GM12878 (cell line): ENCODE results near the gene PPT2. TPM values are rescaled to one million over a fixed set of nuclear protein-coding genes. Genes with fewer than 3 reads are reported as not detected.

Source experiments
- NFIC ChIP-seq: IDR thresholded peaks from 2 replicates; pipeline ENCODE4 v1.6.1; 2012; ENCODE audit warnings: low read depth, mild to moderate bottlenecking, inconsistent platforms, low read length, moderate library complexity
- SMAD1 ChIP-seq: fragments of 450-650 bp; IDR thresholded peaks from 2 replicates; pipeline ENCODE4 v1.6.1; 2018; ENCODE audit warnings: mild to moderate bottlenecking, low read depth; ENCODE audit not compliant: partially characterized antibody
- ZNF24 ChIP-seq: fragments of 450-650 bp; IDR thresholded peaks from 2 replicates; pipeline ENCODE4 v1.6.1; 2017; ENCODE audit warnings: antibody characterized with exemption, mild to moderate bottlenecking
- microRNA-seq: library from miRNA; unstranded; fragments of <30 nt; microRNA quantifications from one replicate; pipeline ENCODE4, GENCODE V29; 2018
- polyA plus RNA-seq, 11 experiments: library from polyadenylated mRNA; depleted of rRNA in 4 of 11; unstranded in 6 of 11; stranded (reverse) in 5 of 11; fragments of >200 nt; fragmentation: Nextera tagmentation in 4 of 11; fragmentation: Illumina TruSeq in 1 of 11; extraction: Ambion mirVana in 4 of 11; extraction: Trizol in 1 of 11; gene quantifications; 1 replicate in 1 of 11; 2 replicates in 10 of 11; pipeline versions ENCODE4 v1.2.1 to v1.2.3, GENCODE V29; 2011 to 2016; ENCODE audit warnings: inconsistent platforms in 2 of 11, missing spikeins in 2 of 11, low read depth in 1 of 11
- small RNA-seq: library from RNA; depleted of rRNA; stranded (forward); fragments of <200 nt; gene quantifications from one replicate; pipeline ENCODE3, GENCODE V24; 2014
- total RNA-seq, 4 experiments: library from RNA; depleted of rRNA in 3 of 4; stranded (reverse); fragments of >200 nt in 3 of 4; fragmentation: Illumina TruSeq in 1 of 4; extraction: Trizol in 1 of 4; gene quantifications; 2 replicates each; pipeline versions ENCODE4 v1.2.1 to v1.2.3, GENCODE V29; 2013 to 2021

PPT2 gene
- total and polyA plus RNA-seq, 10 of the 15 experiments (the other 5 are each of a cell fraction or from before 2014, with no cell fraction given): 1.3 to 25.5 (median 5.5) TPM

DNA sequence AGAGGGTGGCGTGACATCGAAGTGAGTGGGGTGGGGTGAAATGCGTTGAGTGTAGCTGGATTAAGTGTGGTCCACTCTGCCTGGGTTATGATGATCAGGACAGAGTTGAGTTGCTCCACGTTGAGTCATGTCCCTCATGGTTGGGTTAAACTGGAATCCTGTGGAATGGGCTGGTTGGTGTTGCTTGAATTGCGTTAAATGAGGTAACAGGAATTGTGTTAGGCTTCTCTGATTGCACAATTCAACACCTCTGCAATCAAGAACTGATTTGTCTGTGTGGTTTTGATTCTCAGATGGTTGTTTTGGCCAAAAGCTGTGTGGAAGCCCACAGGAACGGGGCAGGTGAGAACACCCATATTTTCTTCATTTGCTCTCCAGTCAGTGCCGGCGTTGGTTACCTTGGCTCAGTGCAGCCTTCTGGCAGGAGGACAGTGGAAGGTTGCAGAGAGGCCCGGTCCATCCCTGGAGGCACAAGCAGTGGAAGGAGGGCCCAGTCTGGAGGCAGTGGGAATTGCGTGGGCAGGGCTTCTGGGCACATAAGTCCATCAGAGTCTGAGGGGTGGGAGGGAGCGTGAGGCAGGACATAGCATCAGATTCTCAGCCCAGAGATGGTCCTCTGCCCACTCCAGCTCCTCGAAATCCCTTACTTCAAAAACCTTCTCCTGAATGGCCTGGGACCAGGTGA is 58.3 kb downstream of the PPT2 start (continued):
- TF ChIP-seq NFIC (no peak), ZNF24 (no peak), SMAD1 (no peak)
- TF ChIP-seq, all 136 proteins: peak for 0

Small RNAs within 50 kb of the gene (microRNA-seq; reads per million reads assigned to microRNA genes)
- 0.56 reads per million for gene MIR6721
- gene MIR6833: not detected

Small RNAs within 50 kb of the gene (small RNA-seq; reads per million reads assigned to genes)
- not detected for gene AL662884.1
- not detected for gene MIR6833

Other genes with a start within 250 kb of the PPT2 start
Only the 7 nearest of the 20 such genes appear.
- gene ATF6B, start 25.9 kb upstream of the PPT2 start, total RNA-seq (2014; rRNA removed): 10.8 and 14.1 TPM in 2 replicates
- gene ATF6B, start 25.9 kb upstream of the PPT2 start, total RNA-seq (2014; rRNA removed; fragmentation: Illumina TruSeq; extraction: Trizol): 21.7 and 24.4 TPM in 2 replicates
- 80.1 and 83.9 TPM in 2 replicates for gene ATF6B, start 25.9 kb upstream of the PPT2 start, total RNA-seq (2021)
- 19.4 and 57.2 TPM in 2 replicates for gene ATF6B, start 25.9 kb upstream of the PPT2 start, polyA plus RNA-seq (2011; rRNA removed)
- gene ATF6B, start 25.9 kb upstream of the PPT2 start, polyA plus RNA-seq (2014; fragmentation: Illumina TruSeq; extraction: Trizol): 40.0 and 76.3 TPM in 2 replicates
- 10 to 100 TPM; 13.6 to 16.0 TPM for gene ATF6B, start 25.9 kb upstream of the PPT2 start, polyA plus RNA-seq (2014; fragmentation: Nextera tagmentation; extraction: Ambion mirVana)
- 75.1 and 83.0 TPM in 2 replicates for gene ATF6B, start 25.9 kb upstream of the PPT2 start, polyA plus RNA-seq (2014; rRNA removed)
- gene ATF6B, start 25.9 kb upstream of the PPT2 start, polyA plus RNA-seq (2016; fragmentation: Nextera tagmentation; extraction: Ambion mirVana): 10 to 100 TPM; 42.5 to 45.5 TPM
- gene FKBPL, start 23.9 kb upstream of the PPT2 start, total RNA-seq (2014; rRNA removed): 4.2 and 5.1 TPM in 2 replicates
- gene FKBPL, start 23.9 kb upstream of the PPT2 start, total RNA-seq (2014; rRNA removed; fragmentation: Illumina TruSeq; extraction: Trizol): 6.0 and 6.3 TPM in 2 replicates
- 6.0 and 6.5 TPM in 2 replicates for gene FKBPL, start 23.9 kb upstream of the PPT2 start, total RNA-seq (2021)
- gene FKBPL, start 23.9 kb upstream of the PPT2 start, polyA plus RNA-seq (2011; rRNA removed): 2.8 and 4.2 TPM in 2 replicates
- 3.7 and 6.1 TPM in 2 replicates for gene FKBPL, start 23.9 kb upstream of the PPT2 start, polyA plus RNA-seq (2014; fragmentation: Illumina TruSeq; extraction: Trizol)
- gene FKBPL, start 23.9 kb upstream of the PPT2 start, polyA plus RNA-seq (2014; fragmentation: Nextera tagmentation; extraction: Ambion mirVana): 1 to 10 TPM; 2.7 to 7.4 TPM
- 6.3 and 6.5 TPM in 2 replicates for gene FKBPL, start 23.9 kb upstream of the PPT2 start, polyA plus RNA-seq (2014; rRNA removed)
- 1 to 10 TPM; 7.1 to 9.3 TPM for gene FKBPL, start 23.9 kb upstream of the PPT2 start, polyA plus RNA-seq (2016; fragmentation: Nextera tagmentation; extraction: Ambion mirVana)
- gene PRRT1, start 2.2 kb upstream of the PPT2 start, total RNA-seq (2014; rRNA removed): 0.11 TPM in 1 of 2 replicates, not detected in the other
- gene PRRT1, start 2.2 kb upstream of the PPT2 start, total RNA-seq (2014; rRNA removed; fragmentation: Illumina TruSeq; extraction: Trizol): not detected in 2 replicates
- 0.15 TPM in 1 of 2 replicates, not detected in the other for gene PRRT1, start 2.2 kb upstream of the PPT2 start, total RNA-seq (2021)
- 0.04 and 0.08 TPM in 2 replicates for gene PRRT1, start 2.2 kb upstream of the PPT2 start, polyA plus RNA-seq (2011; rRNA removed)
- 0.04 TPM in 1 of 2 replicates, not detected in the other for gene PRRT1, start 2.2 kb upstream of the PPT2 start, polyA plus RNA-seq (2014; fragmentation: Illumina TruSeq; extraction: Trizol)
- gene PRRT1, start 2.2 kb upstream of the PPT2 start, polyA plus RNA-seq (2014; fragmentation: Nextera tagmentation; extraction: Ambion mirVana): not detected
- 0.13 TPM in 1 of 2 replicates, not detected in the other for gene PRRT1, start 2.2 kb upstream of the PPT2 start, polyA plus RNA-seq (2014; rRNA removed)
- not detected for gene PRRT1, start 2.2 kb upstream of the PPT2 start, polyA plus RNA-seq (2016; fragmentation: Nextera tagmentation; extraction: Ambion mirVana)
- 0.90 and 2.7 TPM in 2 replicates for gene EGFL8, start 10.5 kb downstream of the PPT2 start, total RNA-seq (2014; rRNA removed)
- gene EGFL8, start 10.5 kb downstream of the PPT2 start, total RNA-seq (2014; rRNA removed; fragmentation: Illumina TruSeq; extraction: Trizol): 0.60 and 1.9 TPM in 2 replicates
- gene EGFL8, start 10.5 kb downstream of the PPT2 start, total RNA-seq (2021): 2.6 and 3.0 TPM in 2 replicates
- gene EGFL8, start 10.5 kb downstream of the PPT2 start, polyA plus RNA-seq (2011; rRNA removed): 1.8 and 2.2 TPM in 2 replicates
- 2.3 and 6.0 TPM in 2 replicates for gene EGFL8, start 10.5 kb downstream of the PPT2 start, polyA plus RNA-seq (2014; fragmentation: Illumina TruSeq; extraction: Trizol)
- gene EGFL8, start 10.5 kb downstream of the PPT2 start, polyA plus RNA-seq (2014; fragmentation: Nextera tagmentation; extraction: Ambion mirVana): under 1 TPM; 0.27 to 0.84 TPM
- gene EGFL8, start 10.5 kb downstream of the PPT2 start, polyA plus RNA-seq (2014; rRNA removed): 2.4 and 3.5 TPM in 2 replicates
- gene EGFL8, start 10.5 kb downstream of the PPT2 start, polyA plus RNA-seq (2016; fragmentation: Nextera tagmentation; extraction: Ambion mirVana): under 1 TPM; 0.07 to 0.28 TPM
- gene AGPAT1, start 21.9 kb downstream of the PPT2 start, total RNA-seq (2014; rRNA removed): 31.5 and 36.2 TPM in 2 replicates
- 14.0 and 15.7 TPM in 2 replicates for gene AGPAT1, start 21.9 kb downstream of the PPT2 start, total RNA-seq (2014; rRNA removed; fragmentation: Illumina TruSeq; extraction: Trizol)
- gene AGPAT1, start 21.9 kb downstream of the PPT2 start, total RNA-seq (2021): 31.5 and 34.7 TPM in 2 replicates
- gene AGPAT1, start 21.9 kb downstream of the PPT2 start, polyA plus RNA-seq (2011; rRNA removed): 10.5 and 26.8 TPM in 2 replicates
- 33.3 and 39.5 TPM in 2 replicates for gene AGPAT1, start 21.9 kb downstream of the PPT2 start, polyA plus RNA-seq (2014; fragmentation: Illumina TruSeq; extraction: Trizol)
- gene AGPAT1, start 21.9 kb downstream of the PPT2 start, polyA plus RNA-seq (2014; fragmentation: Nextera tagmentation; extraction: Ambion mirVana): 10 to 100 TPM; 13.9 to 15.3 TPM
- gene AGPAT1, start 21.9 kb downstream of the PPT2 start, polyA plus RNA-seq (2014; rRNA removed): 29.2 and 32.0 TPM in 2 replicates
- 10 to 100 TPM; 18.1 to 22.5 TPM for gene AGPAT1, start 21.9 kb downstream of the PPT2 start, polyA plus RNA-seq (2016; fragmentation: Nextera tagmentation; extraction: Ambion mirVana)
- 51.6 and 61.4 TPM in 2 replicates for gene RNF5, start 24.3 kb downstream of the PPT2 start, total RNA-seq (2014; rRNA removed)
- gene RNF5, start 24.3 kb downstream of the PPT2 start, total RNA-seq (2014; rRNA removed; fragmentation: Illumina TruSeq; extraction: Trizol): 42.2 and 42.4 TPM in 2 replicates
- gene RNF5, start 24.3 kb downstream of the PPT2 start, total RNA-seq (2021): 51.6 and 52.1 TPM in 2 replicates
- gene RNF5, start 24.3 kb downstream of the PPT2 start, polyA plus RNA-seq (2011; rRNA removed): 75.2 and 75.6 TPM in 2 replicates
- 74.1 and 82.8 TPM in 2 replicates for gene RNF5, start 24.3 kb downstream of the PPT2 start, polyA plus RNA-seq (2014; fragmentation: Illumina TruSeq; extraction: Trizol)
- gene RNF5, start 24.3 kb downstream of the PPT2 start, polyA plus RNA-seq (2014; fragmentation: Nextera tagmentation; extraction: Ambion mirVana): 10 to 100 TPM; 31.4 to 42.0 TPM
- gene RNF5, start 24.3 kb downstream of the PPT2 start, polyA plus RNA-seq (2014; rRNA removed): 72.6 and 74.1 TPM in 2 replicates
- 100 to 1,000 TPM; 105 to 114 TPM for gene RNF5, start 24.3 kb downstream of the PPT2 start, polyA plus RNA-seq (2016; fragmentation: Nextera tagmentation; extraction: Ambion mirVana)
- gene AGER, start 30.1 kb downstream of the PPT2 start, total RNA-seq (2014; rRNA removed): 2.9 and 3.7 TPM in 2 replicates
- gene AGER, start 30.1 kb downstream of the PPT2 start, total RNA-seq (2014; rRNA removed; fragmentation: Illumina TruSeq; extraction: Trizol): 3.1 and 3.8 TPM in 2 replicates
- 15.4 and 15.7 TPM in 2 replicates for gene AGER, start 30.1 kb downstream of the PPT2 start, total RNA-seq (2021)
- 8.7 and 9.1 TPM in 2 replicates for gene AGER, start 30.1 kb downstream of the PPT2 start, polyA plus RNA-seq (2011; rRNA removed)
- gene AGER, start 30.1 kb downstream of the PPT2 start, polyA plus RNA-seq (2014; fragmentation: Illumina TruSeq; extraction: Trizol): 6.1 and 9.6 TPM in 2 replicates
- 1 to 10 TPM; 1.1 to 3.9 TPM for gene AGER, start 30.1 kb downstream of the PPT2 start, polyA plus RNA-seq (2014; fragmentation: Nextera tagmentation; extraction: Ambion mirVana)
- gene AGER, start 30.1 kb downstream of the PPT2 start, polyA plus RNA-seq (2014; rRNA removed): 14.5 and 18.2 TPM in 2 replicates
- 1 to 10 TPM; 2.2 to 3.0 TPM for gene AGER, start 30.1 kb downstream of the PPT2 start, polyA plus RNA-seq (2016; fragmentation: Nextera tagmentation; extraction: Ambion mirVana)